HepG2 (cell line): ENCODE measurements around the gene PPP1R3F. TPM values are rescaled to one million over a fixed set of nuclear protein-coding genes. Genes with fewer than 3 reads are reported as not detected.

Source experiments
- ATAC-seq: fragments of 200-7000 bp; cut with Tn5 transposase; 3 replicates; pipeline ENCODE4 v1.9.1; 2020; ENCODE audit warnings: mild to moderate bottlenecking, moderate library complexity
- BruUV-seq: library from RNA; stranded (reverse); fragments of 400-500 nt; replicated peaks from 2 replicates; lab custom pipeline; 2021; lab: Mats Ljungman, UMichigan
- CTCF ChIA-PET: fragments of 300-600 bp; formaldehyde crosslinking; extraction: SDS; loops from one replicate; lab custom pipeline; 2021; ENCODE audit warnings: low total read pairs, inconsistent platforms, low intra/inter-chr PET ratio; lab: Yijun Ruan, JAX
- POLR2A ChIA-PET: fragments of 350-600 bp; sonication (Branson Sonifier 250); formaldehyde crosslinking; loops from one replicate; lab custom pipeline; 2020; ENCODE audit warnings: antibody characterized with exemption, inconsistent platforms; lab: Yijun Ruan, JAX
- DNase-seq: peaks from one replicate; pipeline ENCODE4 v3.0.0-alpha.2; 2015; ENCODE audit warnings: low spot score
- FAIRE-seq: peaks from 3 replicates; lab custom pipeline; 2011; peaks lifted over from hg19 to GRCh38; lab: Jason Lieb, UNC
- H2AFZ ChIP-seq: one replicate; pipeline ENCODE4 v1.6.1; 2011; ENCODE audit warnings: low read length, inconsistent platforms
- H3K27ac ChIP-seq: fragments of 300-600 bp; 3 replicates; pipeline ENCODE4 v1.8.0; 2011; ENCODE audit warnings: mixed run types, mild to moderate bottlenecking, mixed read lengths, low read length, inconsistent platforms; ENCODE audit not compliant: insufficient read depth; ENCODE audit errors: extremely low read length
- H3K27me3 ChIP-seq, 2 experiments: fragments of 200-600 bp in 1 of 2; 2 replicates in 1 of 2; 3 replicates in 1 of 2; pipeline versions ENCODE4 v1.6.0 to v1.8.0; 2011; ENCODE audit warnings: low read length in 2 of 2, mild to moderate bottlenecking in 2 of 2, moderate library complexity in 2 of 2, inconsistent platforms in 1 of 2; ENCODE audit not compliant: insufficient read depth in 2 of 2, control insufficient read depth in 1 of 2
- H3K36me3 ChIP-seq, 2 experiments: fragments of 200-600 bp in 1 of 2; replicated peaks in 1 of 2; 2 replicates in 1 of 2; 3 replicates in 1 of 2; pipeline versions ENCODE4 v1.5.1 to v1.8.0; 2011; ENCODE audit warnings: low read length in 2 of 2, inconsistent platforms in 1 of 2; ENCODE audit not compliant: insufficient read depth in 2 of 2, control insufficient read depth in 1 of 2
- H3K4me1 ChIP-seq: 2 replicates; pipeline ENCODE4 v1.5.1; 2012; ENCODE audit warnings: low read length, inconsistent platforms; ENCODE audit not compliant: insufficient read depth
- H3K4me2 ChIP-seq: 2 replicates; pipeline ENCODE4 v1.6.0; 2011; ENCODE audit warnings: low read depth, low read length, inconsistent platforms
- H3K4me3 ChIP-seq, 3 experiments: fragments of 200-600 bp in 1 of 3; sonication (generic), shearing (Covaris generic) in 1 of 3; replicated peaks in 1 of 3; 2 replicates each; pipeline ENCODE4 v1.5.1; 2011 to 2016; ENCODE audit warnings: low read length in 3 of 3, inconsistent platforms in 2 of 3, low read depth in 2 of 3, mild to moderate bottlenecking in 2 of 3, control low read depth in 1 of 3, mixed read lengths in 1 of 3; ENCODE audit not compliant: insufficient read depth in 1 of 3
- H3K79me2 ChIP-seq: one replicate; pipeline ENCODE4 v1.6.1; 2011; ENCODE audit warnings: low read length, inconsistent platforms; ENCODE audit not compliant: insufficient read depth
- H3K9ac ChIP-seq: 2 replicates; pipeline ENCODE4 v1.6.0; 2011; ENCODE audit warnings: mild to moderate bottlenecking, low read depth, low read length, inconsistent platforms; ENCODE audit not compliant: insufficient read depth
- H3K9me3 ChIP-seq: 2 replicates; pipeline ENCODE4 v1.5.1; 2012; ENCODE audit warnings: mild to moderate bottlenecking, low read length
- H4K20me1 ChIP-seq: 2 replicates; pipeline ENCODE4 v1.6.0; 2011; ENCODE audit warnings: inconsistent platforms, mild to moderate bottlenecking, low read length, moderate library complexity; ENCODE audit not compliant: insufficient read depth
- ARNTL ChIP-seq: sonication (generic); formaldehyde crosslinking; IDR thresholded peaks from 2 replicates; pipeline ENCODE4 v1.4.0; 2020; ENCODE audit warnings: mild to moderate bottlenecking, missing genetic modification reagents
- ASH2L ChIP-seq: fragments of 300-600, 200-600 bp; sonication (generic); IDR thresholded peaks from 2 replicates; pipeline ENCODE4 v1.7.0; 2017; ENCODE audit warnings: low read depth, mild to moderate bottlenecking, moderate library complexity, mixed read lengths, low read length; ENCODE audit not compliant: insufficient read length
- CBX2 ChIP-seq, 2 experiments: fragments of 200-600 bp in 1 of 2; sonication (generic); formaldehyde crosslinking in 1 of 2; IDR thresholded peaks; 2 replicates each; pipeline versions ENCODE4 v1.7.0 to v1.8.1; 2018 to 2022; ENCODE audit warnings: low read depth in 2 of 2, low read length in 1 of 2, mild to moderate bottlenecking in 1 of 2, missing genetic modification reagents in 1 of 2
- HNRNPLL ChIP-seq: fragments of 200-400 bp; formaldehyde crosslinking; IDR thresholded peaks from 2 replicates; pipeline ENCODE4 v1.6.1; 2017; ENCODE audit warnings: mild to moderate bottlenecking, low read depth, low read length; ENCODE audit not compliant: poor library complexity, severe bottlenecking
- MAFF ChIP-seq: IDR thresholded peaks from 2 replicates; pipeline ENCODE4 v1.6.1; 2011; ENCODE audit warnings: low read depth, low read length, improper control_type of control experiment
- MAFK ChIP-seq, 2 experiments: IDR thresholded peaks in 1 of 2; conservative IDR thresholded peaks in 1 of 2; 2 replicates each; pipeline ENCODE4 v1.6.1; 2011; ENCODE audit warnings: improper control_type of control experiment in 2 of 2, low read length in 2 of 2
- SMARCC2 ChIP-seq: fragments of 450-650 bp; IDR thresholded peaks from 2 replicates; pipeline ENCODE4 v1.6.1; 2017; ENCODE audit warnings: antibody characterized with exemption, mild to moderate bottlenecking
- SOX13 ChIP-seq, 3 experiments: fragments of 450-650 bp in 1 of 3; sonication (generic) in 1 of 3; formaldehyde crosslinking in 1 of 3; IDR thresholded peaks in 2 of 3; conservative IDR thresholded peaks in 1 of 3; 2 replicates each; pipeline versions ENCODE4 v1.5.0 to v1.6.1; 2016 to 2020; ENCODE audit warnings: antibody characterized with exemption in 1 of 3, mild to moderate bottlenecking in 1 of 3, missing compliant biosample characterization in 1 of 3, missing genetic modification reagents in 1 of 3, moderate library complexity in 1 of 3
- SP5 ChIP-seq: IDR thresholded peaks from 2 replicates; pipeline ENCODE4 v1.6.1; 2016; ENCODE audit warnings: low read depth, borderline replicate concordance
- TBX2 ChIP-seq: sonication (generic); formaldehyde crosslinking; IDR thresholded peaks from 2 replicates; pipeline ENCODE4 v1.5.0; 2020; ENCODE audit warnings: missing genetic modification reagents, mild to moderate bottlenecking, borderline replicate concordance
- TGIF2 ChIP-seq: IDR thresholded peaks from 2 replicates; pipeline ENCODE4 v1.6.1; 2016; ENCODE audit warnings: control low read depth, missing compliant biosample characterization
- ZBTB21 ChIP-seq: sonication (generic); formaldehyde crosslinking; IDR thresholded peaks from 2 replicates; pipeline ENCODE4 v1.4.0; 2020; ENCODE audit warnings: missing genetic modification reagents
- ZBTB37 ChIP-seq: sonication (generic); formaldehyde crosslinking; IDR thresholded peaks from 2 replicates; pipeline ENCODE4 v1.4.0; 2020; ENCODE audit warnings: mild to moderate bottlenecking, missing genetic modification reagents
- ZNF136 ChIP-seq: sonication (generic); formaldehyde crosslinking; IDR thresholded peaks from 2 replicates; pipeline ENCODE4 v1.8.1; 2022; ENCODE audit warnings: low read depth, mild to moderate bottlenecking, moderate library complexity, missing genetic modification reagents
- WGBS: methylation state at CpG from one replicate; pipeline ENCODE4 v1.1.6; 2017; ENCODE audit warnings: low lambda C conversion rate; 5-methylcytosine and 5-hydroxymethylcytosine counted together
- in situ Hi-C: cut with HindIII; loops from 2 replicates; pipeline ENCODE4 v1.10.0; 2017; ENCODE audit warnings: low pct_unique_long_range_greater_than_20kb; ENCODE audit not compliant: extremely low pct_ligation_motif_present
- intact Hi-C: fragments of 100-400 bp; cut with micrococcal nuclease; formaldehyde crosslinking; loops from one replicate; pipeline ENCODE4 v1.10.0; 2022; ENCODE audit not compliant: unreplicated experiment
- polyA plus RNA-seq, 8 experiments: library from polyadenylated mRNA; depleted of rRNA in 3 of 8; stranded (reverse) in 7 of 8; unstranded in 1 of 8; fragments of >200 nt; fragmentation: Illumina TruSeq in 4 of 8; extraction: Trizol in 4 of 8; gene quantifications; 2 replicates each; pipeline versions ENCODE4 v1.2.1 to v1.2.3, GENCODE V29; 2011 to 2016; ENCODE audit warnings: low read depth in 4 of 8, missing spikeins in 1 of 8, mixed read lengths in 1 of 8; ENCODE audit not compliant: insufficient read depth in 1 of 8
- total RNA-seq, 5 experiments: library from RNA; depleted of rRNA; stranded (reverse); fragments of >200 nt; fragmentation: Illumina TruSeq; extraction: Trizol; gene quantifications; 2 replicates each; pipeline ENCODE4 v1.2.3, GENCODE V29; 2016; ENCODE audit warnings: low read depth in 1 of 5
- TF ChIP-seq, protein P1 (sequence below): sonication (generic); formaldehyde crosslinking; IDR thresholded peaks from 2 replicates; pipeline ENCODE4 v1.4.0; 2020; ENCODE audit warnings: missing genetic modification reagents

The PPP1R3F gene
- total and polyA plus RNA-seq, 2 of the 13 experiments (the other 11 are each of a cell fraction or from before 2014, with no cell fraction given), result 0.82 to 0.84 TPM

GRCh38 chrX:49232525-49232924, 37.1 kb upstream of the PPP1R3F start:
- H3K27ac ChIP-seq, result no peak overlapping the region
- H3K36me3 ChIP-seq, result no peaks in the 10 kb centered on the region
- no peaks in the 10 kb centered on the region for H3K27me3 ChIP-seq
- in situ Hi-C loops (no loop called here), intact Hi-C loops (no loop called here)
- FAIRE-seq, result no peak
- no peak for ATAC-seq
- H3K4me1 ChIP-seq, result peaks cover 13% of the 10 kb centered on the region; the same call in 1 of the 2 replicates
- no peak overlapping the region for H2AFZ ChIP-seq
- TF ChIP-seq TGIF2 (no peak), ZBTB21 (CRISPR knock-in tag) (no peak)
- TF ChIP-seq, protein P1, sequence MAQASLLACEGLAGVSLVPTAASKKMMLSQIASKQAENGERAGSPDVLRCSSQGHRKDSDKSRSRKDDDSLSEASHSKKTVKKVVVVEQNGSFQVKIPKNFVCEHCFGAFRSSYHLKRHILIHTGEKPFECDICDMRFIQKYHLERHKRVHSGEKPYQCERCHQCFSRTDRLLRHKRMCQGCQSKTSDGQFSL (CRISPR knock-in tag), result no peak
- no peaks in the 10 kb centered on the region for H3K9me3 ChIP-seq
- no peaks in the 10 kb centered on the region for H4K20me1 ChIP-seq
- POLR2A ChIA-PET, result no interaction called here
- no TSS peak for BruUV-seq
- H3K4me2 ChIP-seq, result no peak overlapping the region
- CTCF ChIA-PET, result no interaction called here
- DNase-seq, result no peak
- H3K9ac ChIP-seq, result no peak overlapping the region
- WGBS, result 3% methylated on average over 2 of the region's 2 CpGs
- no peak overlapping the region for H3K4me3 ChIP-seq
- no peaks in the 10 kb centered on the region for H3K79me2 ChIP-seq

GRCh38 chrX:49233176-49233575, 36.4 kb upstream of the PPP1R3F start, which contains the start of gene CACNA1F:
TSS of gene CACNA1F (minus strand) at chrX:49233340. CDS start at chrX:49233309, 31 bp downstream.
- BruUV-seq, result no TSS peak
- in situ Hi-C loops, result no loop called here
- no peak within 1 kb of the TSS for H3K4me3 ChIP-seq
- H4K20me1 ChIP-seq, result no peaks in the 10 kb centered on the region
- no peaks in the 10 kb centered on the region for H3K9me3 ChIP-seq
- 51% methylated on average over 9 of the region's 9 CpGs for WGBS
- no peaks in the 10 kb centered on the region for H3K27me3 ChIP-seq
- H2AFZ ChIP-seq, result no peak within 1 kb of the TSS
- H3K27ac ChIP-seq, result no peak within 1 kb of the TSS
- ATAC-seq (no peak), FAIRE-seq (no peak), DNase-seq (no peak)
- ChIA-PET CTCF (no interaction called here), POLR2A (no interaction called here)
- intact Hi-C loops, result no loop called here
- no peak within 1 kb of the TSS for H3K9ac ChIP-seq
- peaks cover 15% of the 10 kb centered on the region; the same call in 1 of the 2 replicates for H3K4me1 ChIP-seq
- H3K4me2 ChIP-seq, result no peak within 1 kb of the TSS
- H3K36me3 ChIP-seq, result no peaks in the 10 kb centered on the region
- H3K79me2 ChIP-seq, result no peaks in the 10 kb centered on the region
- TF ChIP-seq TBX2 (CRISPR knock-in tag), result no peak
- TF ChIP-seq MAFK (conservative IDR thresholded peaks at IDR 0.05 in 1 of 2, IDR thresholded peaks at IDR 0.05 in 1 of 2; ENCODE audit: low read length in 2 of 2), result no peak
- no peak for TF ChIP-seq MAFF
- TF ChIP-seq ZBTB37 (CRISPR knock-in tag), result no peak
- no peak for TF ChIP-seq ZNF136 (CRISPR knock-in tag)
- no peak for TF ChIP-seq SP5 (CRISPR knock-in tag)
- no peak for TF ChIP-seq ASH2L
- no peak for TF ChIP-seq CBX2 (IDR thresholded peaks at IDR 0.05; ENCODE audit: low read depth, low read length)
- no peak for TF ChIP-seq CBX2 (CRISPR knock-in tag; IDR thresholded peaks at IDR 0.05; ENCODE audit: low read depth)
- TF ChIP-seq SMARCC2, result no peak
- TF ChIP-seq ARNTL (CRISPR knock-in tag), result no peak
- no peak for TF ChIP-seq HNRNPLL
- no peak for TF ChIP-seq SOX13 (IDR thresholded peaks at IDR 0.05)
- TF ChIP-seq SOX13 (CRISPR knock-in tag; conservative IDR thresholded peaks at IDR 0.05 in 1 of 2, IDR thresholded peaks at IDR 0.05 in 1 of 2), result no peak
